HepG2 (cell line): ENCODE data around the gene NR3C2. TPM values are rescaled to one million over a fixed set of nuclear protein-coding genes. Genes with fewer than 3 reads are reported as not detected.

Experiments used
- ATAC-seq: fragments of 200-7000 bp; cut with Tn5 transposase; 3 replicates; pipeline ENCODE4 v1.9.1; 2020; ENCODE audit warnings: mild to moderate bottlenecking, moderate library complexity
- BruUV-seq: library from RNA; stranded (reverse); fragments of 400-500 nt; replicated peaks from 2 replicates; lab custom pipeline; 2021; lab: Mats Ljungman, UMichigan
- CTCF ChIA-PET: fragments of 300-600 bp; formaldehyde crosslinking; extraction: SDS; loops from one replicate; lab custom pipeline; 2021; ENCODE audit warnings: low total read pairs, inconsistent platforms, low intra/inter-chr PET ratio; lab: Yijun Ruan, JAX
- POLR2A ChIA-PET: fragments of 350-600 bp; sonication (Branson Sonifier 250); formaldehyde crosslinking; loops from one replicate; lab custom pipeline; 2020; ENCODE audit warnings: antibody characterized with exemption, inconsistent platforms; lab: Yijun Ruan, JAX
- DNase-seq: peaks from one replicate; pipeline ENCODE4 v3.0.0-alpha.2; 2015; ENCODE audit warnings: low spot score
- FAIRE-seq: peaks from 3 replicates; lab custom pipeline; 2011; peaks lifted over from hg19 to GRCh38; lab: Jason Lieb, UNC
- H2AFZ ChIP-seq: one replicate; pipeline ENCODE4 v1.6.1; 2011; ENCODE audit warnings: low read length, inconsistent platforms
- H3K27ac ChIP-seq: fragments of 300-600 bp; 3 replicates; pipeline ENCODE4 v1.8.0; 2011; ENCODE audit warnings: mixed run types, mild to moderate bottlenecking, mixed read lengths, low read length, inconsistent platforms; ENCODE audit not compliant: insufficient read depth; ENCODE audit errors: extremely low read length
- H3K27me3 ChIP-seq, 2 experiments: fragments of 200-600 bp in 1 of 2; 2 replicates in 1 of 2; 3 replicates in 1 of 2; pipeline versions ENCODE4 v1.6.0 to v1.8.0; 2011; ENCODE audit warnings: low read length in 2 of 2, mild to moderate bottlenecking in 2 of 2, moderate library complexity in 2 of 2, inconsistent platforms in 1 of 2; ENCODE audit not compliant: insufficient read depth in 2 of 2, control insufficient read depth in 1 of 2
- H3K36me3 ChIP-seq, 2 experiments: fragments of 200-600 bp in 1 of 2; replicated peaks in 1 of 2; 2 replicates in 1 of 2; 3 replicates in 1 of 2; pipeline versions ENCODE4 v1.5.1 to v1.8.0; 2011; ENCODE audit warnings: low read length in 2 of 2, inconsistent platforms in 1 of 2; ENCODE audit not compliant: insufficient read depth in 2 of 2, control insufficient read depth in 1 of 2
- H3K4me1 ChIP-seq: 2 replicates; pipeline ENCODE4 v1.5.1; 2012; ENCODE audit warnings: low read length, inconsistent platforms; ENCODE audit not compliant: insufficient read depth
- H3K4me2 ChIP-seq: 2 replicates; pipeline ENCODE4 v1.6.0; 2011; ENCODE audit warnings: low read depth, low read length, inconsistent platforms
- H3K4me3 ChIP-seq, 3 experiments: fragments of 200-600 bp in 1 of 3; sonication (generic), shearing (Covaris generic) in 1 of 3; replicated peaks in 1 of 3; 2 replicates each; pipeline ENCODE4 v1.5.1; 2011 to 2016; ENCODE audit warnings: low read length in 3 of 3, inconsistent platforms in 2 of 3, low read depth in 2 of 3, mild to moderate bottlenecking in 2 of 3, control low read depth in 1 of 3, mixed read lengths in 1 of 3; ENCODE audit not compliant: insufficient read depth in 1 of 3
- H3K79me2 ChIP-seq: one replicate; pipeline ENCODE4 v1.6.1; 2011; ENCODE audit warnings: low read length, inconsistent platforms; ENCODE audit not compliant: insufficient read depth
- H3K9ac ChIP-seq: 2 replicates; pipeline ENCODE4 v1.6.0; 2011; ENCODE audit warnings: mild to moderate bottlenecking, low read depth, low read length, inconsistent platforms; ENCODE audit not compliant: insufficient read depth
- H3K9me3 ChIP-seq: 2 replicates; pipeline ENCODE4 v1.5.1; 2012; ENCODE audit warnings: mild to moderate bottlenecking, low read length
- H4K20me1 ChIP-seq: 2 replicates; pipeline ENCODE4 v1.6.0; 2011; ENCODE audit warnings: inconsistent platforms, mild to moderate bottlenecking, low read length, moderate library complexity; ENCODE audit not compliant: insufficient read depth
- TAF1 ChIP-seq: sonication (generic); formaldehyde crosslinking; IDR thresholded peaks from 2 replicates; pipeline ENCODE4 v1.4.0; 2020; ENCODE audit warnings: missing genetic modification reagents
- TERF1 ChIP-seq: sonication (generic); formaldehyde crosslinking; IDR thresholded peaks from 2 replicates; pipeline ENCODE4 v1.8.0; 2022; ENCODE audit warnings: mild to moderate bottlenecking, missing genetic modification reagents, moderate library complexity
- TFAP4 ChIP-seq: sonication (generic); IDR thresholded peaks from 2 replicates; pipeline ENCODE4 v1.6.1; 2016; ENCODE audit warnings: low read depth, borderline replicate concordance
- ZBTB43 ChIP-seq: sonication (generic); formaldehyde crosslinking; conservative IDR thresholded peaks from 2 replicates; pipeline ENCODE4 v1.4.0; 2020; ENCODE audit warnings: missing genetic modification reagents
- ZBTB44 ChIP-seq: sonication (generic); formaldehyde crosslinking; IDR thresholded peaks from 2 replicates; pipeline ENCODE4 v1.4.0; 2020; ENCODE audit warnings: missing genetic modification reagents
- ZNF720 ChIP-seq: sonication (generic); formaldehyde crosslinking; IDR thresholded peaks from 2 replicates; pipeline ENCODE4 v1.4.0; 2020; ENCODE audit warnings: missing genetic modification reagents
- ZNF775 ChIP-seq: sonication (generic); formaldehyde crosslinking; IDR thresholded peaks from 2 replicates; pipeline ENCODE4 v1.4.0; 2020; ENCODE audit warnings: missing genetic modification reagents, mild to moderate bottlenecking, moderate library complexity, borderline replicate concordance
- WGBS: methylation state at CpG from one replicate; pipeline ENCODE4 v1.1.6; 2017; ENCODE audit warnings: low lambda C conversion rate; 5-methylcytosine and 5-hydroxymethylcytosine counted together
- in situ Hi-C: cut with HindIII; loops from 2 replicates; pipeline ENCODE4 v1.10.0; 2017; ENCODE audit warnings: low pct_unique_long_range_greater_than_20kb; ENCODE audit not compliant: extremely low pct_ligation_motif_present
- intact Hi-C: fragments of 100-400 bp; cut with micrococcal nuclease; formaldehyde crosslinking; loops from one replicate; pipeline ENCODE4 v1.10.0; 2022; ENCODE audit not compliant: unreplicated experiment
- polyA plus RNA-seq, 8 experiments: library from polyadenylated mRNA; depleted of rRNA in 3 of 8; stranded (reverse) in 7 of 8; unstranded in 1 of 8; fragments of >200 nt; fragmentation: Illumina TruSeq in 4 of 8; extraction: Trizol in 4 of 8; gene quantifications; 2 replicates each; pipeline versions ENCODE4 v1.2.1 to v1.2.3, GENCODE V29; 2011 to 2016; ENCODE audit warnings: low read depth in 4 of 8, missing spikeins in 1 of 8, mixed read lengths in 1 of 8; ENCODE audit not compliant: insufficient read depth in 1 of 8
- total RNA-seq, 5 experiments: library from RNA; depleted of rRNA; stranded (reverse); fragments of >200 nt; fragmentation: Illumina TruSeq; extraction: Trizol; gene quantifications; 2 replicates each; pipeline ENCODE4 v1.2.3, GENCODE V29; 2016; ENCODE audit warnings: low read depth in 1 of 5

The NR3C2 gene
- total and polyA plus RNA-seq, 2 of the 13 experiments (the other 11 are each of a cell fraction or from before 2014, with no cell fraction given): 0.26 to 0.46 TPM

- no peak for TF ChIP-seq TERF1 (CRISPR knock-in tag)
Measured at GRCh38 chr4:148426643-148427042, 15.6 kb downstream of the NR3C2 start (continued).

- DNase-seq (no peak), ATAC-seq (no peak), FAIRE-seq (no peak)
- Histone ChIP-seq H3K9me3 (no peaks in the 10 kb centered on the region), H3K27ac (no peak overlapping the region), H3K4me1 (peaks cover under 1% of the 10 kb centered on the region; the same call in 1 of the 2 replicates), H3K9ac (no peak overlapping the region), H4K20me1 (no peaks in the 10 kb centered on the region; the same call in 1 of the 2 replicates), H3K79me2 (no peaks in the 10 kb centered on the region), H3K36me3 (no peaks in the 10 kb centered on the region), H2AFZ (no peak overlapping the region), H3K4me3 (no peak overlapping the region), H3K4me2 (no peak overlapping the region), H3K27me3 (no peaks in the 10 kb centered on the region)
- intact Hi-C loops: no loop called here
- ChIA-PET POLR2A (no interaction called here), CTCF (no interaction called here)
- in situ Hi-C loops: no loop called here
- BruUV-seq: no TSS peak
- 44% methylated on average over 5 of the region's 5 CpGs for WGBS
- TF ChIP-seq TFAP4 (no peak), ZNF720 (CRISPR knock-in tag) (no peak), ZNF775 (CRISPR knock-in tag) (no peak), ZBTB44 (CRISPR knock-in tag) (no peak), TAF1 (CRISPR knock-in tag) (no peak), ZBTB43 (CRISPR knock-in tag) (no peak)
Measured at GRCh38 chr4:148425327-148426110, 16.7 kb downstream of the NR3C2 start.
